Stimulated activated CD4-positive, alpha-beta T cell treated with anti-CD3 and anti-CD28 coated beads, Interleukin-1b, Interleukin-23, amount 100 ng/mL, for 48 hours (primary cell): ENCODE data around the gene DMKN.
A peak's percentile ranks its signal among the peaks of the same experiment; 100 is the strongest.

Experiments
- DNase-seq: peaks from one replicate; pipeline ENCODE4 v3.0.0-alpha.2; 2020

The DMKN gene, protein sequence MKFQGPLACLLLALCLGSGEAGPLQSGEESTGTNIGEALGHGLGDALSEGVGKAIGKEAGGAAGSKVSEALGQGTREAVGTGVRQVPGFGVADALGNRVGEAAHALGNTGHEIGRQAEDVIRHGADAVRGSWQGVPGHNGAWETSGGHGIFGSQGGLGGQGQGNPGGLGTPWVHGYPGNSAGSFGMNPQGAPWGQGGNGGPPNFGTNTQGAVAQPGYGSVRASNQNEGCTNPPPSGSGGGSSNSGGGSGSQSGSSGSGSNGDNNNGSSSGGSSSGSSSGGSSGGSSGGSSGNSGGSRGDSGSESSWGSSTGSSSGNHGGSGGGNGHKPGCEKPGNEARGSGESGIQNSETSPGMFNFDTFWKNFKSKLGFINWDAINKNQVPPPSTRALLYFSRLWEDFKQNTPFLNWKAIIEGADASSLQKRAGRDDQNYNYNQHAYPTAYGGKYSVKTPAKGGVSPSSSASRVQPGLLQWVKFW

DNA sequence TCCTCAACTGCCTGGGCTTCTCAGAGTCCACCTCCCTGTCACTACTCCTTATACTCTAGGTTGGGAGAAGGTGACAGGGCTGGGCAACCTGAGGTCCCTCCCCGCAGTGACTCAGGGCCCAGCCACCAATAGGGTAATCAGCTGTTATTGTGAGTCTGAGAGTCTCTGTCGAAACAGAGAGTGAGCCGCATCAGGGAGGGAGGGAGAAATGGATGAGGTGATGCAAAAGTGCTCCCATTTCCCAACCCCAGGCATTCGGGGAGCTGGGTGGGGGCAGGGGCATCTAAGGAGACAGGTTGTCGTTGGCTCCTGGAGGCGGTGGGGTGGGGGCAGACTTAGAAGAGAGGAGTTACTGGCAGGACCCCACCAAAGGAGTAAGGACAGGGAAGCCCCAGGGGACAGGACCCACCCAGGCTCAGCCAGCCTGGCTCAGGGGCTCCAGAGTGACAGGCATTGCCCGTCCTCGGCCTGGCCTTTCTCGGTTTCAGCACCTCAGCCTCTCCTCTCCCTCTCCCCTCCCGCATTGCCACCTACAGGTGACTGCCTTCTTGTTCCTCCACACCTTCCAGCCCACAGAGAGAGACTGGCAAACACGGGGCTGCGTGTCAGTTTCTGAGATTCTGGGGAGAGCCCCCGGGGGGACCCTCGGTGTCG, at the start of gene DMKN:
TSS of gene DMKN (minus strand) at position 22 of the 654 bp plus-strand sequence. CDS start 174 bp downstream, outside the sequence.
- DNase-seq: no peak

DNA sequence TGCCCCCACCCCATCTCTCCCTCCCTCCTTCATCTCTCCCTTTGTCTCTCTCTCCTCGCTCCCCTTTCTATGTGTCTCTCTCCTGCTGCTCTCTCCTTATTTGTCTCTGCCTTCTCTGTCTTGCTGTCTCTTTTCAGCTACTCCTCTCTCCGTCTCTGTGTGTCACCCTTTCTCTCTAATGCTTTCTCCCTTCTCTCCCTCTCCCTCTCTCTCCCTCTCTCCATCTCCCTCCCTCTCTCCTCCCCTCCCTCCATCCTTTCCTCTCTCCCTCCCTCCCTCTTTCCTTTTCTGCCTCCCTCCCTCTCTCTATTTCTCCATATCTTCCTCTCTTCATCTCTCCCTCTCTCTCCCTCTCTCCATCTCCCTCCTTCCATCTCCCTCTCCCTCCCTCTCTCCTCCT, 49.3 kb upstream of the DMKN start:
- DNase-seq: no peak

DNA sequence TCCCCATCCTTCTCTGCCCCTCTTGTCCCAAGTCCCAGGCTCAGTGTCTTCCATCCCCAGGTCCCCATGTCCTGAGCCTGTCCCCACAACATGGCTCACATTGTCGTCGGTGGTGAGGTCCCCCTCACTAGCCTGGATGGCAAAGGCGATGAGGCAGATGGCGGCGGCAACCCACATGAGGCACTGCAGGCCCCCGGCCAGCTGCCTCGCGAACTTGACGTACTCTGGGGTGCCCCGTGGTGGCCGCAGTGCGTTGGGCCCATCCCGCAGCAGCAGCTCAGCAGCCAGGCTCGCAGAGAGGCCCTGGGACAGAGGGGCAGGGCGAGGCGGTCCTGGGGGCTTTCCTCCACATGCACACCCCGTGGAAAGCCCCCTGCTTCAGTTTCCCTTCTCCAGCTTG, 48.9 kb upstream of the DMKN start:
- no peak for DNase-seq

DNA sequence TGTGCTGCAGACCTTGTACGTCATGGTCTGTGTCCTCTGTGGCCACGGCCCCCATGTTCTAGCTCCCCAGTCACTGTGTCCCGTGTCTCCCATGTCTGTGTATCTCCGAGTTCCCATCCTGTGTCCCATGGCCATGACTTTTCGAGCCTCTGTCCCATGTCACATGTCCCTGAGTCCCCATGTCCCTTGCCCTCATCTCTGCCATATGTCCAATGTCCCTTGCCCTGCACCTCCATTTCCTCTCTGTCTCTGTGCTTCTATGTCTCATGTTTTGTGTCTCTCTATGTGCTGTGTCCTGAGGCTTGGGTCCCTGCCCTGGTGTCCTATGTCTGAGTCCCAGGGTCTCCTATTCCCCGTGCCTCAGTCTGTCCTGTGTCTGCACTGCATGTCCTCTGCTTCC, 48.0 kb upstream of the DMKN start:
- DNase-seq: no peak

DNA sequence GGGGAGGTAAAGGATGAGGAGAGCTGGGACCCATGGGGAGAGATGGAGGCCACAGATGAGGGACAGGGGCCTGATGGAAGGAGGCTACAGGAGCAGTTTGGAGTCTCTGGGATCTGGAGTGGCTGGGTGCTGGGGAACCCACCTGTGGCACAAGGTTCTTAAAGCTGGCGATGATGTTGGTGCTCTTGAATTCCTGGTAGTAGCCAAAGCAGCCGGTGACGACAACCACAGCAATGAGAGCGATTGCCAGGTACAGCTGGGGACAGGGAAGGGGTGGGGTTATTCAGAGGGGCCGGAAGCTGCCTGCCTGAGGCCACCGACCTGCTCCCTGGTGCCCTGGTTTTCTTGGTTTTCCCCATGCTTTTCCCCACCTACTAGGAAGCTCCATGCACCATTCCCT, 47.2 kb upstream of the DMKN start:
- no peak for DNase-seq

DNA sequence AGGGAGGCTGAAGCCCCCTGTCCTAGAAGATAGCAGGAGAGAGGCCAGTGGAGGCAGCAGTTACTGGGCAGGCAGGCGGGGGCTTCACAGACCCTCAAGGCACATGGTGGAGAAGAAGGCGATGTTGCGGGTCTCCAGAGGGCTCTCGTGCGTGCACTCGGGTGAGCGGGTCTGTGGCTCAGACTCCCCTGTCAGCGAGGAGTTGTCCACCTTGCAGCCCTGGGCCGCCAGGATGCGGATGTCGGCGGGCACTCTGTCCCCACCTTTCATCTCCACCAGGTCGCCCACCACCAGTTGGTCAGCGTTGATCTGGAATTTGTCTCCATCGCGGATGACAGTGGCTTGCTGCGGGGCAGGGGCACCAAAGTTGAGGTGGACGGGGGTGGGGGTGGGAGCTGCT, 46.8 kb upstream of the DMKN start:
- DNase-seq: no peak

DNA sequence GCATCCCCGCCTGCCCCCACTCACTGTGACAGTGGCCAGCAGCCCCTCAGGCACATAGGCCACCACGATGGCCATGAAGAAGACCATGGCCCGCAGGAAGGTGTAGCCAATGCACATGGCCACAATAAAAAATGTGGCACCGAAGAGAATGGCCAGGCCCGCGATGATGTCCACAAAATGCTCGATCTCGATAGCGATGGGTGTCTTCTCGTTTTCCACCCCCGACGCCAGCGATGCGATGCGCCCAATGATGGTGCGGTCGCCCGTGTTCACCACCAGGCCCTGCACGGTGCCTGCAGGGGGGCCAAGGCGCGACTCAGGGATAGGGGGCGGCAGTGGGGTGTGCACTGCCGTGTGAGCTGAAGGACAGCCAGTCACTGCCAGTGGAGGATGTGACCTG, 46.3 kb upstream of the DMKN start:
- DNase-seq: no peak

DNA sequence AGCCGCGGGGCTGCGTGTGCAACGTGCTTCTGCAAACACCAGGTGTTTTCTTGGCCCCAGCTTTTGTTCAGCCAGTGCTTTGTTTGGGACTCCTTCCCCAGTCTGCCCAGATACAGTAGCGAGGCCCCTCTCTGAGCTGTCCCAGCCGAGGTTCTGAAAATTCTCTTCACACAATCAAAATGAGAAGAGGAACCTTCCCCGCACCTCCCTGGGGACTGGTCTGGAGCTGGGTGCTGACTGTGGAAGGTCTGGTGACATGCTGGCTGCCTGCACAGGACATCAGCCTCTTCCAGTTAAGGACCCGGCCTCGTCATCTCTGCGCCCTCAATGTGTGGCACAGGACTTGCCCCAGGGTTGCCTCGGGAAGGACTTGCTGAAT, 45.8 kb upstream of the DMKN start:
- no peak for DNase-seq

DNA sequence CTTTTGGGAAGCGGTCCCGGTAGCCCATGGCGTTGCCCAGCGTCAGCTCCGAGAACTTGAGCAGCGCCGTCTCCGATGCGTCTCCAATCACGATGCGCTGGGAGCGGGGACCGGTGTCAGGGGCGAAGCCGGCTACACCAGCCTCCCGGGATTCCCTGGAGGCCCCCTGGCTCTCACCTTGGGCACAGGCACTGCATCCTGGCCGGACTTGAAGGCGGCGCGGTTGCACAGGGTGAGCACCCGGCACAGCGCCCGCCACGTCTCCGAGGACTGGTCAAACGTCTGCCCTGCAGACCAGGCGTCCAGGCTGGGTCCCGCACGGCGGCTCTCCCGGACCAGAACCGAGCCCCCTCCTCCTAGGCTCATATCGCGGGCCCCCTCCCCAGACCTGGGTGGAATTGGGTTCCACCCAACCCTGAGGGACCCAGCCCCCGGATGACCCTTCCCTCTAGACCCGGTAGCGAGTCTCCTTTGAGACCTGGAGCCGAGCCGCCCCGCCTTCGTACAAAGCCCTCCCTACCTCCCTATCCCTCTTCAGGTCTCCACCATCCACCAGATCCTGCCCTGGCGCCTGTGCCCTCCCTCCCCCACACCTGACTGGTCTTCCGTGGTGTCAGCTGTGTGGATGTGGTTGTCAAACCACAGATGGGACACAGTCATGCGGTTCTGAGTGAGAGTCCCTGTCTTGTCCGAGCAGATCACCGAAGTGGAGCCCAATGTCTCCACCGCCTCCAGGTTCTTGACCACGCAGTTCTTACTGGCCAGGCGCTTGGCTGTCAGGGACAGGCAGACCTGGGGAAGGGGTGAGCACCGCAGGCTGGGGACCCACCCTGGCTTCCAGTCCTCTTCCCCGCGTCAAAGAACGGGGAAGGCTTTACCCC, 45.2 kb upstream of the DMKN start:
- DNase-seq: no peak

DNA sequence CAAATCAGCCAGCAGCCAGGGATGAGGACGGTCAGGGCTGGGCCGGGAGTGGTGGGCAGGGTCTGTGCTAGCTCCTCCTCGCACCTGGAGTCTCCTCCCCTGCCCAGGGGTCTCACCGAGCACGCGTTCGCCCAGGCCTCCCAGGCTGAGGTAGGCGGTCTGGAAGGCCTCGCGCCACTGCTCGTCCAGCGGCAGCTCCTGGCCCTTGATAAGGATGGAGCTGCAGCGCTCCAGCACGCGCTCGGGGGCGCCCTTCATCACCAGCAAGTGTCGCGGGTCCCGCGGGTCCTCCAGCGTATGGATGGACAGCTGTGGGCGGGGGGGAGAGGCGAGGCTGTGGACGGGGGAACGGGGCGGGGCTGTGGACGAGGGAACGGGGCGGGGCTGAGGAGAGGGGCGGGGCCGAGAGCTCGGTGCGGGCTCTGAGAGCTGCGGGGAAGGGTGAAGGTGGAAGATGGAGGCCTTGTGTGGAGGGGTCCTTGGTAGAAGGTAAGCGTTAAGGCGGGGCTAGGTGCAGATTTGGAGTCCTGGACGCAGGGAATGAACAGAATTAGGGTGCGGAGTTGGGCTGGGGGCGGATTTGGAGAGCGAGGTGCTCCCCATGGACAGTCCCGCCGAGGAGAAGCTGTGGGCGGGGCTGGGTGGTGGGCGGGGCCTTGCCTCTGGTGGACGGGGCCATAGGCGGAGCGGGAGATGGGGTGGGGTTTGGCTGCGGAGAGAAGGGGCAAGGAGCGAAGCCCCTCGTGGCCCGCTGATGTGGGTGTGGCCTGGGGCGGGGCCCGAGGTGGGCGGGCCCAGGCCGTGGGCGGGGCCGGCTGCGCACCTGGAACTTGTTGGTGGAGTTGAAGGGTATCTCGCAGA, 44.3 kb upstream of the DMKN start:
- DNase-seq: peak; percentile 57

DNA sequence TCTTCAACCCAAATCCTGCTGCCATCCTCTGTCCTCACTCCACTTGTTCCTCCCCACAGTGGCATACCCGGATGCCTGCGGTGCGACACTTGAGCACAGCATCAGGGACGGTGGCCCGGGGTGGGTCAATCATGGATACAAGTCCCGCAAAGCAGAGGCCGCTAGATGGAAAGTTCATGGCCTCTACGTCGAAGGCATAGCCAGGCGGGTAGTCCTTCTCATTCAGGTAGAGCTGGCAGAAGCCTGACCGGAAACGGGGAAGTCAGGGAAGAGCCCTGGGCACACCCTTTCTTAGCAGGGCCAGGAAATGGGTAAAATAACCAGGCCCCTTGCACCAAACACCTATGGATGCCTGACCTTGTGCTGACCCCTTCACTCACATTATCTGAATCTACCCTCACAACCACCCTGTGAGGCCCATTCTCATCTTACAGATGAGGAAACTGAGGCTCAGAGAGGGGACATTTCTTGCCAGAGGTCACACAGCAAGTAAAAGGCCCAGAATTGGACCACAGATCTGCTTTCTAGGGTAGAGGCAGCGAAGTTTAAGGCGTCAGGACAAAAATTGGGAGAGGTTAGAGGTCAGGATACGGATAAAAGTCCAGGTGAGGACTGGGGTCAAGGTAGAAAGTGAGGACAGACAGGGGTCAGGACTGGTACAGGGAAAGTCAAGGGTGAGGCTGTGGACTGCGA, 43.5 kb upstream of the DMKN start:
- no peak for DNase-seq

DNA sequence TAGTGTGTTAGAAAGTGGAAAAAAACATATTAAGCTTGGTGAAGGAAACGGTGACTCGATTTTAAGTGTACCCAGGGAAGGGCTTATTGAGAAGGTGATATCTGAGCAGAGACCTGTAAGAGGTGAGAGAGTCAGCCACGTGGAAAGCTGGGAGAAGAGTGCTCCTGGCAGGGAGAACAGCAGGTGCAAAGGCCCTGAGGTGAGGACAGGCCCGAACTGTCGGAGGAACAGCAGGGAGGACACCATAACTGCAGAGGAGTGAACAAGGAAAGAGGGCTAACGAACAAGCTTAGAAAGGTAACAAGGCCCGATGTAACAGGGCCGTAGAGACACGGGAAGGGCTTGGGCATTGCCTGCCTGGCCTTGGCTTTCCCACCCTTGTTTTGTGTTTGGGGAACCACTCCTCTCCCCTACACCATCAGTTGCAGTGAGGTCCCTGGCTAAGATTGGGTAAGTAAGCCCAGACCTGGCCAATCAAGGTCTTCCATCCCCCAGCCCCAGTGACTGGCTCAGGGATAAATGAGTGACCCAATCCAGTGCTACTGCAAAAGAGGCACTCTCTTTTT, 42.7 kb upstream of the DMKN start:
- DNase-seq: no peak

DNA sequence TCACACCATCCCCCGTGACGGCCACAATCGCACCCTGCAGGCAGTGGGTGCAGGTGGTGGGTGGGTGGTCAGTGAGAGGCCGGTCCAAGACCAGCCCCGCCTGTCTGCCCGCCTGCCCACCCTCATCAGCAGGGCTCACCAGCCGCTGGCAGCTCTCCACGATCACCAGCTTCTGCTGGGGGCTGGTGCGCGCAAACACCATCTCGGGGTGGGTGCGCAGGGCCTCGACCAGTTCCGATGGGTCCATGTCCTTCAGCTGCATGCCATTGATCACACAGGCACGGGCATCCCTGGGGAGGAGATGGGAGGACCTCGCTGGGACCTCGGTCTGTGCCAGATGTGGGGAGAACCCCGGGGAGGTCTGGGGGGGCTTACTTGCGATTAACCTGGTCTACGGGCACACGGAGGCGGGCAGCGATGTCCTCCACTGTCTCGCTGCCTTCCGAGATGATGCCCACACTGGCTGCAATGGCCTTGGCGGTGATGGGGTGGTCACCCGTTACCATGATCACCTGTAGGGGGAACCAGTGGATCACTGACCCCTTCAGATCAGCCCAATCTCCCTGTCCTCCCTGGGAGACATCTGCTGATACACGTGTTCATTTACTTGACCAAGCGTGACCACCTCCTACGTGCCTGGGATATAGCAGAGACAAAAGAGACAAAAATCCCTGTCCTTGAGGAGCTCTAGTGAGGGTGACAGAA, 42.0 kb upstream of the DMKN start:
- DNase-seq: no peak

DNA sequence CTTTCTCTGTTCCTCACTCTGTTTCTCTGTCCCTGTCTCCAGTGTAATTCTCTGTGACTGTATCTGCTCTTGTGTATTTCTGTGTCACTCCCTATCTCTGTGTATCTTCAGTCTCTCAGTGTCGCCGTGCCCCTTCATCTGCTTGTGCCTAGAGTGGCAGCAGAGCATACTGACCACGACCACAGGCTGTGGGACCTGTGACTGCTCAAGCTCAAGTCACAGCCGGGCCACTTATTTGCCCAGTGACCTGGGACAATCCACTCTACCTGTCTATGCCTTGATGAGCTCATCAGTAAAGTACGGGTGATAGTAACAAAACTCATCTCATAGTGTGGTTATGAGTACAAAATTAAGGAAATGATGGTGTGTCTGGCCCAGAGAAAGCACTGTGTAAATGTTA, 40.6 kb upstream of the DMKN start:
- DNase-seq: no peak

DNA sequence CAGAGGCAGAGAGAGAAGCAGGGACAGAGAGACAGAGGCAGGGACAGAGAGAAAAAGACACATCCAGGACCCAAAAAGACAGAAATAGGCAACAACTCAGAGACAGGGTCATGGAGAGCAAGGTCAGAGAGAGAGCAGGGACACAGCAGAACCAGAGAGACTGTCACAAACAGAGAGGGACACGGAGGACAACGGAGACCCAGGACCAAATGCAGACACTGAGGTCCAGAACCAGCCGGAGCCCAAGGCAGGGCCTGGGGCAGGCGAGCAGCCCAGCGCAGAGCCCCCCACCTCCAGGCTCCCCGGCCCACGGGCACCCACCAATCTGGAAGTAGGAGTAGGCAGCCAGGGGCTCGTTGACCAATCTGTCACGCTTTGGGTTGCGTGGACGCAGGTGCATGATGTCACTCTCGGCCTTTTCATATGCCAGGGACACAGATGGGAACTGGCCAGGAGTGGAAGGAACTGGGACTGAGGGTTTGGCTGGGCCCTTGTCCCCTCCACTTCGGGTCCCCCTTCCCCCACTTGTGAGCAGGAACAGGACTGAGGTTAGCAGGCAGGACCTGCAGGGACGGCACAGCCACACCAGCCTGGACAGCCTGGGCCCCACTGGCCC, 40.0 kb upstream of the DMKN start:
- DNase-seq: no peak

DNA sequence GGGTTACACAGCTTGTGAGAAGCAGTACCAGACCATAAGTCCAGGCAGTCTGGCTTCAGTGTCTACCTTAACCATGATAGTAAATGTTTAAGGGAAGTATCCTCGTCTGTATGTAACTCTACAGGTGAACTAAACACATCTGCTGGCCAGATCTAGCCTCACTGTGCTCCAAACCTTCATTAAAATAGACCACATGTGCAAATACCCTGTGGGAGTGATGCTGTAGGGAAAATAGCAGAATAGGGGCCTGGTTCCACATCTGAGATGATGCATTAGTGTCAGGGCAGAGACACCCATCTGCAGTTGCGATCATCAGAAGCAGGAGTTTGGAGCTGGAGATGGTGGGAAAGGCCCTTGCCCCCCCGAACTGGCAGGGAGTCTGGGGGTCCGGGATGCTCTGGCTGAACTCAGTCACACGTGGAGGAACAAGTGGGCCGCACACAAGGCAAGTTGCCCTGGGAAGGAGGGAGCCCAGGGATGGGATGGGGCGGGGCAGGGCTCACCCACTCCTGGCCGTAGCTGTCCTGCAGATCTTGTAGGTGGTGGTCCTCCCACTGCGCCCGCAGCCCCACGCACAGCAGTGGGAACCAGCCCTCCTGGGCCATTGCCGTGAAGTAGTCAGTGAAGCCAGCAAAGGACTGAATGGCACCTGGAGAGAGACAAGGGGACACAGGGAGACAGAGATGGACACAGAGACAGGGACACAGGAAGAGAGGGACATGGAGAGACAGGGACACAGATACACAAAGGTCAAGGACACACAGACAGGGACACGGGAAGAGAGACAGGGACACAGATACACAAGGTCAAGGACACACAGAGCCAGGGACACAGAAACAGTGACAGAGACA, 39.3 kb upstream of the DMKN start:
- DNase-seq: no peak

DNA sequence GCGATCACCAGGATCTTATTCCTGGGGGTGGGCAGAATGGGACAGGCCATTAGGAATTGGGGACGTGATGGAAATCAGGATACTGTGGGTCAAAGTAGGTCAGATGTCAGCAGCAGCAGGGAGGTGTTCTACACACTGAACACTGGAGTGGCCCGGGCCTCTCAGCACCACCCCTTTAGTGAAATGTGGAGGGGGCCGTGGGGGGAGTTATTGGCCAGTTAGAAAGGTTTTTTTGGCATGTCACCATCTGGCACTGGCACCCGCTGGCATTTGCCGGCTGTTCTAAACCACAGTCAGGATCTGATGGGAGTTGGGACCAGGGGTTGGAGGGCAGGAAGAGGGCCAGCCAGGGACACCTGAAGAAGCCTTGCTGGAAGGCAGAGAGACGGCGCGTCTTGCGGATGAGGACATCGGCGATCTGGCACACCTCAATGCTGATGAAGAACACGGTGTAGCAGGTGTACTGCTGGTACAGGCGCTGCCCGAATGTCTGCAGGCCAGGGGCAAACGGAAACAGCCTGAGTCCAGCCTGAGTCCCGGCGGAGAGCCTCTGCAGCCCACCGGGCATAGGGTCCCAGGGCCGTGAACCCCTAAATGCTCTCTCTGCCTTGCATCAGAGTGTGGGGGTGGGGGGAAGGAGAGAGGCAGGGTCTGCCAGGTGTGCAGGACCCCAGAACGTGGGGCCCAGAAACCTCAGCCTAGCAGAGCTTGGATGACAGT, 37.8 kb upstream of the DMKN start:
- no peak for DNase-seq

DNA sequence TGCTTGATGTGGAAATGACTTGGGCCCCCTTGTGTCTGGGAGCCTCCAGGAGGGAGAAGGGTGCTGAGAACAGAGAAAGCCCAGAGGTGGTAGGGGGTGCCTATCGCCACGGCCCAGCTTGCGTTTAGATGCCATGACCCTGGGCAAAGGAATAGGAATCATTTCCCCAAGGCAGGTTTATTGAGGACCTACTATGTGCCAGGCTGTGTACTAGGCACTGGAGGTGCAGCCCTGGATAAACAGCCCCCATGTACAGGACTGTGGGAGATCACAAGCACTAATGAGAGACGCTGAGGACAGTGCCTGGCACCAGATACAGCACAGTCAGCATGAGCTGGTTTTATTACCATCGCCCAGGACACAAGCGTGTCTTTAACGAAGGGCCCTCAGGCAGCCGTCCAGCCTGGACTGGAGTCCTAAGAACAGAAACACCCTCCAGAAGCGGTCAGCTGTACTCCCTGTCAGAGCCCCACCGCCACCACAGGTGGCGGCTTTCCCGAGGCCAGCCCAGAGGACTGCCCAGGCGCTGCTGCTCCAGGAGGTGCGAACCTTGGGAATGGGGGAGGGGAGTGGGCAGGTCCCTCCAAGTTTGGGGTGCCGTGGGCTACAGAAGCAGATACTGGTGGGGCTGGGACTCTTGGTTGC, 36.6 kb upstream of the DMKN start:
- DNase-seq: no peak
